Lower leg skin (tissue), 3 donors: Measurements from ENCODE around the gene SH3GLB2.

Source experiments
- POLR2A ChIP-seq, 2 donors: fragments of 450-650 bp; IDR thresholded peaks; one replicate each; pipeline ENCODE4 v1.6.1; 2016 to 2017; ENCODE audit warnings: antibody characterized with exemption in 2 of 2, mild to moderate bottlenecking in 1 of 2, moderate library complexity in 1 of 2
- TF ChIP-seq, protein P1 (sequence below), 3 donors: fragments of 450-650 bp; IDR thresholded peaks; one replicate each; pipeline ENCODE4 v1.5.1; 2016; ENCODE audit warnings: antibody characterized with exemption in 3 of 3, mild to moderate bottlenecking in 3 of 3, moderate library complexity in 2 of 3

DNA sequence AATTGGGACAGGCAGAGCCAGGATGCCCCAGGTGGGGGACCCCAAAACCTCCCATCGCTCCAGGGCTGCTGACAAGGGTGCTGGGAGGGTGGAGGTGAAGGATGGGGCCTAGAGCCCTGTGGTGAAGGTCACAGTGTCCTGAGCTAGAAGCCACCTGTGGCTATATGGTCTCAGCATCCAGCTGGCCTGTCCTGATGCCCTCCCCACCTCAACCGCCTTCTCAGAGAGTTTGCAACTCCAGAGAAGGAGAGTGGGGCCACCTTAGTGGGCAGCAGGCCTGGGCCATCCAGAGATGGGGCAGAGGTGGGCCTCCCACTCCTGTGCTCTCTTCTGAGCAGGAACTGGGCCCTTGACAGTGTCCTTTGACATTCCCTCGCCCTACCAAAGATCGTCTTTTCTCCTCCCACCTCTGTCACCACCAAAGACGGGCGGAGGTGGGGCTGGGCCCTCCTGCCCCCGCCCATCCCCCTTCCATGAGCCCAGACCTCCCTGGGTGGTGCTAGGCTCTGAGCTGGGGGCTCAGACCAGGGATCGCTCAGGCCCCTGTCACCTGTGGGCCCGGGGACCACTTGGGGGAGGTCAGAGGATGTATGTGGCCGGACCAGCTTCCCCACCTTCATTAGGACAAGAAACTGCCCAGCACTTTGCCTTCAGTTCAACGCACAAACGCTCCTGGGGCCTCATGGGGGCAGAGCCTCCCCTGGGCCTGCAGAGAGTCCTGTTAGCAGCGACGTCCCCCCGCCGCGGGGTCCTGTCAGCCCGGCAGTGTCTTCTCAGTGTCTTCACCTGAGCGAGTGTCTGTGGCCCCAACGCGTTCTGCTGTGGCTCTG, 42.8 kb upstream of the SH3GLB2 start:
- TF ChIP-seq, protein P1, sequence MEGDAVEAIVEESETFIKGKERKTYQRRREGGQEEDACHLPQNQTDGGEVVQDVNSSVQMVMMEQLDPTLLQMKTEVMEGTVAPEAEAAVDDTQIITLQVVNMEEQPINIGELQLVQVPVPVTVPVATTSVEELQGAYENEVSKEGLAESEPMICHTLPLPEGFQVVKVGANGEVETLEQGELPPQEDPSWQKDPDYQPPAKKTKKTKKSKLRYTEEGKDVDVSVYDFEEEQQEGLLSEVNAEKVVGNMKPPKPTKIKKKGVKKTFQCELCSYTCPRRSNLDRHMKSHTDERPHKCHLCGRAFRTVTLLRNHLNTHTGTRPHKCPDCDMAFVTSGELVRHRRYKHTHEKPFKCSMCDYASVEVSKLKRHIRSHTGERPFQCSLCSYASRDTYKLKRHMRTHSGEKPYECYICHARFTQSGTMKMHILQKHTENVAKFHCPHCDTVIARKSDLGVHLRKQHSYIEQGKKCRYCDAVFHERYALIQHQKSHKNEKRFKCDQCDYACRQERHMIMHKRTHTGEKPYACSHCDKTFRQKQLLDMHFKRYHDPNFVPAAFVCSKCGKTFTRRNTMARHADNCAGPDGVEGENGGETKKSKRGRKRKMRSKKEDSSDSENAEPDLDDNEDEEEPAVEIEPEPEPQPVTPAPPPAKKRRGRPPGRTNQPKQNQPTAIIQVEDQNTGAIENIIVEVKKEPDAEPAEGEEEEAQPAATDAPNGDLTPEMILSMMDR (IDR thresholded peaks at IDR 0.05) = no peak
- no peak for TF ChIP-seq POLR2A (IDR thresholded peaks at IDR 0.05)
